Parathyroid adenoma (tissue), 2 donors: ENCODE measurements around the gene PDPK1.
A peak's percentile ranks its signal among the peaks of the same experiment; 100 is the strongest.

Source experiments
- H2AFZ ChIP-seq: fragments of 300-600 bp; sonication (generic); one replicate; pipeline ENCODE4 v1.7.0; 2017; ENCODE audit warnings: antibody characterized with exemption, mild to moderate bottlenecking
- H3K27ac ChIP-seq: fragments of 300-600 bp; sonication (generic); one replicate; pipeline ENCODE4 v1.7.0; 2017
- H3K27me3 ChIP-seq: fragments of 300-600 bp; sonication (generic); one replicate; pipeline ENCODE4 v1.7.0; 2017; ENCODE audit warnings: low read length; ENCODE audit not compliant: control insufficient read depth, insufficient read depth
- H3K36me3 ChIP-seq: fragments of 300-600 bp; sonication (generic); one replicate; pipeline ENCODE4 v1.7.0; 2017; ENCODE audit warnings: low read length; ENCODE audit not compliant: control insufficient read depth, insufficient read depth
- H3K4me1 ChIP-seq: fragments of 300-600 bp; sonication (generic); one replicate; pipeline ENCODE4 v1.7.0; 2017; ENCODE audit warnings: control low read depth
- H3K4me2 ChIP-seq: fragments of 300-600 bp; sonication (generic); one replicate; pipeline ENCODE4 v1.7.0; 2017; ENCODE audit warnings: low read length
- H3K4me3 ChIP-seq: fragments of 300-600 bp; sonication (generic); one replicate; pipeline ENCODE4 v1.7.0; 2017; ENCODE audit warnings: low read depth, low read length
- H3K79me2 ChIP-seq: fragments of 300-600 bp; sonication (generic); one replicate; pipeline ENCODE4 v1.7.0; 2017; ENCODE audit warnings: control low read depth
- H3K9ac ChIP-seq: fragments of 300-600 bp; sonication (generic); one replicate; pipeline ENCODE4 v1.7.0; 2017; ENCODE audit warnings: mild to moderate bottlenecking
- H3K9me3 ChIP-seq: fragments of 300-600 bp; sonication (generic); one replicate; pipeline ENCODE4 v1.7.0; 2017; ENCODE audit warnings: low read length; ENCODE audit not compliant: control insufficient read depth
- TF ChIP-seq, protein P1 (sequence below): fragments of 300-600 bp; sonication (generic); IDR thresholded peaks from one replicate; pipeline ENCODE4 v1.7.0; 2017; ENCODE audit warnings: antibody characterized with exemption, mild to moderate bottlenecking
- donor health status: primary hyperparathyroidism.

The PDPK1 gene

DNA sequence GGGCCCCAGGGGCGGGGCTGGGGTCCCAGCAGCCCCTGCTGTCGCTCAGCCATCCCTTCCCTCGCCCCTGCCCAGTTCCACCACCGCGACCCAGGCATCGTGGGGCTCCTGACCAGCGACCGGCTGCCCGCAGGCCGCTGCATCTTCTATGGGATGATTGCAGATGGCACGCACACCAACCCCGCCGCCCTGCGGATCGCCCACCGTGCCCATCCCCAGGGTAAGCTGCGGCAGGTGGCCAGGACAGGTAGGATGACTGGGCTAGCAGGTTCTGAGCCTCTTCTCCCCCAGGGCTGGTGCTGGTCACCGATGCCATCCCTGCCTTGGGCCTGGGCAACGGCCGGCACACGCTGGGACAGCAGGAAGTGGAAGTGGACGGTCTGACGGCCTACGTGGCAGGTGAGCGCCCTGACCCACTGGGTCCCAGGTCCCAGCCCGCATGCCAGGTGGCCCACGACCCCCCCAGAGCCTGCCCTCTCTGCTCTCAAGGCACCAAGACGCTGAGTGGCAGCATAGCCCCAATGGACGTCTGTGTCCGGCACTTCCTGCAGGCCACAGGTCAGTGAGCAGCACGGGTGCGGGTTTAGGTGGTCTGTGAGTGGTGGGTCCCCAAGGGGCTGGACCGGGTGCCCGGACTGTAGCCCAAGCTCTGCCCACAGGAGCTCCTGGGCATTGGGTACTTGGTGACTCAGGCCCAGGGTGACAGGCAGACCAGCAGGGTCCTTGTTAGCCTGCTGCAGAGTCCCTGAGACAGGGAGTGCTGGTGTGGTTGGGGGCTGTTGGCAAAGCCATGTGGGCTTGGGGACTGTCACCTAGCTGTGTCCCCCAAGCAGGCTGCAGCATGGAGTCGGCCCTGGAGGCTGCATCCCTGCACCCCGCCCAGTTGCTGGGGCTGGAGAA lies 9.4 kb upstream of the PDPK1 start:
- Histone ChIP-seq H2AFZ (no peak overlapping the region), H3K4me3 (no peak overlapping the region), H3K79me2 (peaks cover 3% of the 10 kb centered on the region), H3K9ac (no peak overlapping the region), H3K4me2 (no peak overlapping the region), H3K4me1 (peaks cover 3% of the 10 kb centered on the region), H3K36me3 (no peaks in the 10 kb centered on the region), H3K27me3 (no peaks in the 10 kb centered on the region), H3K9me3 (no peaks in the 10 kb centered on the region), H3K27ac (no peak overlapping the region)
- TF ChIP-seq, protein P1, sequence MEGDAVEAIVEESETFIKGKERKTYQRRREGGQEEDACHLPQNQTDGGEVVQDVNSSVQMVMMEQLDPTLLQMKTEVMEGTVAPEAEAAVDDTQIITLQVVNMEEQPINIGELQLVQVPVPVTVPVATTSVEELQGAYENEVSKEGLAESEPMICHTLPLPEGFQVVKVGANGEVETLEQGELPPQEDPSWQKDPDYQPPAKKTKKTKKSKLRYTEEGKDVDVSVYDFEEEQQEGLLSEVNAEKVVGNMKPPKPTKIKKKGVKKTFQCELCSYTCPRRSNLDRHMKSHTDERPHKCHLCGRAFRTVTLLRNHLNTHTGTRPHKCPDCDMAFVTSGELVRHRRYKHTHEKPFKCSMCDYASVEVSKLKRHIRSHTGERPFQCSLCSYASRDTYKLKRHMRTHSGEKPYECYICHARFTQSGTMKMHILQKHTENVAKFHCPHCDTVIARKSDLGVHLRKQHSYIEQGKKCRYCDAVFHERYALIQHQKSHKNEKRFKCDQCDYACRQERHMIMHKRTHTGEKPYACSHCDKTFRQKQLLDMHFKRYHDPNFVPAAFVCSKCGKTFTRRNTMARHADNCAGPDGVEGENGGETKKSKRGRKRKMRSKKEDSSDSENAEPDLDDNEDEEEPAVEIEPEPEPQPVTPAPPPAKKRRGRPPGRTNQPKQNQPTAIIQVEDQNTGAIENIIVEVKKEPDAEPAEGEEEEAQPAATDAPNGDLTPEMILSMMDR: no peak

DNA sequence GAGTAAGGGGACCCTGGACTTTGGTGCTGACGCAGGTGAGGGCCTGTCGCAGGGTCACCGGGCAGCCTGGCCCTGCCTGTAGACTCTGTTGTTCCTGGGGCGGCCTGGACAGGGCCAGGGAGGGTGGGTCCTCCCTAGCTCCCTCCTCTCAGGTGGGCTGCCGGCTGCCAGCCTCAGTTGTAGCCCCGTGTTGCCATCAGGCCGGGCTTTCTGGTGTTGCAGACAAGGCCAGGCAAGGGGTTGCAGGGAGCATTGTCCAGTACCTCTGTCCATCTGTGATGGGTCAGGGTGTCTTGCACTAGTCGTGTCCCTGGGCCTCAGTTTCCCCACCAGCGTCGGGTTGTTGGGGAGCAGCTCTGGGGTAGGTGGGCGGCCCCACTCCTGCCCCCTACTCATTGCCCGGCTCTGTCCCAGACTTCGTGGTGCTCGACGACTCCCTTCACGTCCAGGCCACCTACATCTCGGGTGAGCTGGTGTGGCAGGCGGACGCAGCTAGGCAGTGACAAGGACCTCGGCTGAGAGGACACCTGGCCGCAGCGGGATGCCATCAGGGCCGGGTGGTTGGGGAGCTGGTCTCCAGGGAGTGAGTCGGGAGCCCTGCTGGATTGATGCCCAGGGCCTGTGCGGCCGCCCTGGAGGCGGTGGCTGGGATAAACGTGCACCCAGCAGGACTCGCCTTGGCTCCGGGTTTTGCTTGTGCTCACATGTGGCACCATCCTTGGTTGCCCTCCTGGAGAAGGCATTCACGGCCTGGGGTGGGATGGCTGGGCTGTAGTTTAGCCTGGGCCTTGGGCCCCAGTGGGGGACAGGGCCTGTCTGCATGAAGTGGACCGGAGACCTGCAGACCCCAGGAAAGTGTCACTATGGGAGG lies 8.5 kb upstream of the PDPK1 start:
- Histone ChIP-seq H3K9me3 (no peaks in the 10 kb centered on the region), H3K4me1 (peaks cover 3% of the 10 kb centered on the region), H3K27ac (no peak overlapping the region), H3K79me2 (peaks cover 3% of the 10 kb centered on the region), H2AFZ (no peak overlapping the region), H3K36me3 (no peaks in the 10 kb centered on the region), H3K4me3 (no peak overlapping the region), H3K4me2 (no peak overlapping the region), H3K9ac (no peak overlapping the region), H3K27me3 (no peaks in the 10 kb centered on the region)
- TF ChIP-seq, protein P1: no peak

DNA sequence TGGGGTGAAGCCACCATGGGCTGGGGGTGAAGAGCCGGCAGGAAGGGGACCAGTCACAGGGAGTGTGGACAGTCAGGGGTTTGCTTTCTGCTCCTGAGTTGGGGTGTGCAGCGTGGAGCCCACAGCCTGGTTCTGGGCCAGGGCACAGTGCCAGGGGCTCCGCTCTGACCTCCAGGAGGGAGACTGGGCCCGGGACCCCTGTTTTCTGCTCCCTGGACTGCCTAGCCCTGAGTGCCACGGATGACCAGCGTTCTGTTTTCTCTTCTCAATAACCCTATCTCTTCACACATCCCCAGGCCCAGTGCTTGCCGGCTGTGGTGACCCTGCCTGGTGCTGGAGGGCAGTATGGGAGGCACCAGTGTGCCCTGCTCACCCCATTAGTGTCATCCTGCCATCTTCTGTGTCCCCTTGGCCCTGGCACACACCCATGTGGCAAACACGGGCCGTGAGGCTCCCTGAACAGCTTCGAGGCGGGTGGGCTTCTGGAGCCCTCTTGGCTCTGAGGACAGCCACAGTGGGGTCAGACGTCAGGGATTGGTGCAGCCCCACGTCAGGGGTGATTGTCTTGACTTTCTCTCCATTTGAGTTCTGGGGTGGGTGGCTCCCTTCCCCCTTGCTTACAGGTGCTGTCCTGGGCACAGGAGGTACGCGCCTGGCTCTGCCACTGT lies 7.7 kb upstream of the PDPK1 start:
- Histone ChIP-seq H3K79me2 (peaks cover 3% of the 10 kb centered on the region), H3K36me3 (no peaks in the 10 kb centered on the region), H3K27ac (no peak overlapping the region), H2AFZ (no peak overlapping the region), H3K9ac (no peak overlapping the region), H3K9me3 (no peaks in the 10 kb centered on the region), H3K4me2 (no peak overlapping the region), H3K4me3 (no peak overlapping the region), H3K27me3 (no peaks in the 10 kb centered on the region), H3K4me1 (peaks cover 3% of the 10 kb centered on the region)
- TF ChIP-seq, protein P1: no peak

- no peak overlapping the region for H3K4me3 ChIP-seq
- no peaks in the 10 kb centered on the region for H3K9me3 ChIP-seq
- peak overlapping the region; percentile 9 for H3K27ac ChIP-seq
- H2AFZ ChIP-seq: no peak overlapping the region
- no peaks in the 10 kb centered on the region for H3K27me3 ChIP-seq
- H3K4me2 ChIP-seq: no peak overlapping the region
- TF ChIP-seq, protein P1: no peak
- peaks cover 3% of the 10 kb centered on the region for H3K4me1 ChIP-seq
- H3K9ac ChIP-seq: no peak overlapping the region
- no peaks in the 10 kb centered on the region for H3K36me3 ChIP-seq
- peaks cover 3% of the 10 kb centered on the region for H3K79me2 ChIP-seq
These were observed 7.0 kb upstream of the PDPK1 start for GRCh38 chr16:2530629-2531318.
